Lung (tissue), 12 donors: ENCODE data around the gene SMG6. TPM values are rescaled to one million over a fixed set of nuclear protein-coding genes. Genes with fewer than 3 reads are reported as not detected.

ENCODE experiments used
- ATAC-seq: fragments of 200-7000 bp; cut with Tn5 transposase; one replicate; pipeline ENCODE4 v1.9.1; 2020; ENCODE audit warnings: moderate number of reproducible peaks; ENCODE audit not compliant: insufficient read depth, low FRiP score
- DNase-seq, 3 donors: peaks; one replicate each; pipeline ENCODE4 v3.0.0-alpha.2; 2013 to 2017
- H3K27ac ChIP-seq, 2 donors: one replicate each; pipeline ENCODE4 v1.5.1; 2013; ENCODE audit warnings: mild to moderate bottlenecking in 2 of 2, moderate library complexity in 2 of 2, control low read depth in 1 of 2, inconsistent platforms in 1 of 2, low read depth in 1 of 2, low read length in 1 of 2
- H3K27me3 ChIP-seq, 3 donors: one replicate each; pipeline ENCODE4 v1.5.1; 2013; ENCODE audit warnings: low read length in 2 of 3; ENCODE audit not compliant: control insufficient read depth in 3 of 3, insufficient read depth in 3 of 3
- H3K36me3 ChIP-seq, 4 donors: one replicate each; pipeline ENCODE4 v1.5.1; 2013; ENCODE audit warnings: low read length in 4 of 4, mild to moderate bottlenecking in 1 of 4, moderate library complexity in 1 of 4; ENCODE audit not compliant: control insufficient read depth in 4 of 4, insufficient read depth in 4 of 4
- H3K4me1 ChIP-seq, 5 donors: one replicate each; pipeline ENCODE4 v1.5.1; 2013; ENCODE audit warnings: low read length in 5 of 5, mild to moderate bottlenecking in 2 of 5, moderate library complexity in 1 of 5; ENCODE audit not compliant: control insufficient read depth in 5 of 5, insufficient read depth in 5 of 5
- H3K4me3 ChIP-seq: one replicate; pipeline ENCODE4 v1.5.1; 2013; ENCODE audit warnings: mild to moderate bottlenecking, control low read depth, moderate library complexity
- H3K9ac ChIP-seq, 2 donors: one replicate each; pipeline ENCODE4 v1.5.1; 2013; ENCODE audit warnings: low read length in 2 of 2, control low read depth in 1 of 2; ENCODE audit not compliant: insufficient read depth in 1 of 2
- H3K9me3 ChIP-seq, 4 donors: one replicate each; pipeline ENCODE4 v1.5.1; 2013; ENCODE audit warnings: low read length in 3 of 4, mild to moderate bottlenecking in 1 of 4, moderate library complexity in 1 of 4; ENCODE audit not compliant: control insufficient read depth in 4 of 4, insufficient read depth in 3 of 4
- WGBS, 2 donors: extraction: QIAGEN DNeasy Blood & Tissue Kit; methylation state at CpG; one replicate each; pipeline ENCODE4 v1.1.7; 2013; 5-methylcytosine and 5-hydroxymethylcytosine counted together
- polyA plus RNA-seq, 2 donors: library from polyadenylated mRNA; stranded (reverse); fragments of 200-250 nt; gene quantifications; one replicate each; pipeline ENCODE4 v1.2.1, GENCODE V29; 2013
- total RNA-seq, 2 donors: library from RNA; depleted of rRNA in 1 of 2; stranded (reverse); fragments of >200 nt in 1 of 2; gene quantifications; one replicate each; pipeline ENCODE4 v1.2.1, GENCODE V29; 2014 to 2021
- TF ChIP-seq, protein P1 (sequence below): IDR thresholded peaks from 2 replicates; pipeline ENCODE4 v1.5.1; 2012; ENCODE audit warnings: mild to moderate bottlenecking; ENCODE audit errors: control extremely low read depth, extremely low read depth
- donor health status: control.
- donor health status: control.
- donor health status: Bipolar disorder and iron deficiency.
- donor health status: healthy.
- donor health status: DM: yes; HTN: yes; CAD: no.

Gene SMG6
- total and polyA plus RNA-seq, 4 donors: 17.6 to 45.1 (median 28.9) TPM

- WGBS, 2 donors: 78 to 90% methylated on average over 24 of the region's 24 CpGs
Measured at GRCh38 chr17:2018716-2019510, 284.7 kb downstream of the SMG6 start.

DNA sequence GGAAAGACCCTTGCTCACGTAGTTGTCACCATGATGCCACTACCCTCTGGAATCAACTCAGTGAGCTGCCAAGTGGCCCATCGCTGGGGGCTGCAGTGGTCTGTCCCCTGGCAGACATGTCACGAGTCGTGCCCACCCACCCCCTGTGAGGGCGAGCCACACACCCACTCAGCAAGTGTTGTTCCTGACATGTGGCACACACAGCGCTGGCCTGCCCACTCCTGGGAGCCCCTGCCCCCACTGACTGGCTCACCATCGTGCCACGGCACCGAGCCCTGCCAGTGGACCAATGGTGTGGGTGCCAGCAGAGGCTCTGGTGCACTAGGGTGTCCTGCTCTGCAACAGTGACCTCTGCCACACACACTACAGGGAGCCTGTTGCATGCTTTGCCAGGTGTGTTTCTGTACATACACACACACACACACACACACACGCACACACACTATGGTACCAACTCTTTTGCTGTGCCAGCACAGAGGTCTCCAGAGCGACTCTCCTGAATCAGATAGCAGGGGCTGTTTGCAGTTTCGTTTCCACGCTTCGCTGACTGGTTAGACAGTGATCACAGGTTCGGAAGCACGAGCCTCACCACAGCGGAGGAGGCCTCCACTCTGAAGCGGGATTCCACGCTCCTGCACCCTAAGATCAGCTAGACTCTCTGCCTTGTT lies 286.2 kb downstream of the SMG6 start:
- Histone ChIP-seq H3K9ac (no peak overlapping the region), H3K27ac (no peak overlapping the region)
- TF ChIP-seq, protein P1, sequence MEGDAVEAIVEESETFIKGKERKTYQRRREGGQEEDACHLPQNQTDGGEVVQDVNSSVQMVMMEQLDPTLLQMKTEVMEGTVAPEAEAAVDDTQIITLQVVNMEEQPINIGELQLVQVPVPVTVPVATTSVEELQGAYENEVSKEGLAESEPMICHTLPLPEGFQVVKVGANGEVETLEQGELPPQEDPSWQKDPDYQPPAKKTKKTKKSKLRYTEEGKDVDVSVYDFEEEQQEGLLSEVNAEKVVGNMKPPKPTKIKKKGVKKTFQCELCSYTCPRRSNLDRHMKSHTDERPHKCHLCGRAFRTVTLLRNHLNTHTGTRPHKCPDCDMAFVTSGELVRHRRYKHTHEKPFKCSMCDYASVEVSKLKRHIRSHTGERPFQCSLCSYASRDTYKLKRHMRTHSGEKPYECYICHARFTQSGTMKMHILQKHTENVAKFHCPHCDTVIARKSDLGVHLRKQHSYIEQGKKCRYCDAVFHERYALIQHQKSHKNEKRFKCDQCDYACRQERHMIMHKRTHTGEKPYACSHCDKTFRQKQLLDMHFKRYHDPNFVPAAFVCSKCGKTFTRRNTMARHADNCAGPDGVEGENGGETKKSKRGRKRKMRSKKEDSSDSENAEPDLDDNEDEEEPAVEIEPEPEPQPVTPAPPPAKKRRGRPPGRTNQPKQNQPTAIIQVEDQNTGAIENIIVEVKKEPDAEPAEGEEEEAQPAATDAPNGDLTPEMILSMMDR: no peak

More at GRCh38 chr17:2018716-2019510, 284.7 kb downstream of the SMG6 start:
- Histone ChIP-seq H3K9ac (no peak overlapping the region), H3K4me1 (peaks cover 0 to 6% (median 0%) of the 10 kb centered on the region in 5 donors), H3K27ac (no peak overlapping the region), H3K4me3 (no peak overlapping the region), H3K36me3 (no peaks in the 10 kb centered on the region), H3K9me3 (no peaks in the 10 kb centered on the region), H3K27me3 (peaks cover 3 to 30% (median 26%) of the 10 kb centered on the region in 3 donors)
- DNase-seq (no peak), ATAC-seq (no peak)
- TF ChIP-seq, protein P1: no peak

GRCh38 chr17:2016494-2016893 lies 287.1 kb downstream of the SMG6 start:
- Histone ChIP-seq H3K9me3 (no peaks in the 10 kb centered on the region), H3K4me1 (peaks cover 0 to 6% (median 2%) of the 10 kb centered on the region in 5 donors), H3K36me3 (no peaks in the 10 kb centered on the region), H3K4me3 (no peak overlapping the region), H3K27ac (no peak overlapping the region), H3K27me3 (peaks cover 0 to 21% (median 14%) of the 10 kb centered on the region in 3 donors), H3K9ac (no peak overlapping the region)
- TF ChIP-seq, protein P1: no peak
- ATAC-seq (no peak), DNase-seq (no peak)
- 92 to 93% methylated on average over 20 of the region's 20 CpGs for WGBS, 2 donors

More for the DNA sequence above, 286.2 kb downstream of the SMG6 start:
- no peaks in the 10 kb centered on the region for H3K9me3 ChIP-seq
- H3K4me3 ChIP-seq: no peak overlapping the region
- peaks cover 0 to 2% (median 0%) of the 10 kb centered on the region in 5 donors for H3K4me1 ChIP-seq
- no peak for DNase-seq
- WGBS, 2 donors: 93 to 97% methylated on average over 18 to 19 of the region's 19 CpGs
- peaks cover 0 to 21% (median 15%) of the 10 kb centered on the region in 3 donors for H3K27me3 ChIP-seq
- ATAC-seq: no peak
- H3K36me3 ChIP-seq: no peaks in the 10 kb centered on the region
